ENCODE measurements around the gene METTL4. TPM values are rescaled to one million over a fixed set of nuclear protein-coding genes. Genes with fewer than 3 reads are reported as not detected.
"Not testable (repeated sequence)": the region's sequence is repeated elsewhere in the genome, so short reads cannot be mapped to it uniquely, and the experiment has no call there.

Gene METTL4
- total RNA-seq, 2 experiments from 2014 or later: 20.6 to 22.2 TPM

DNA sequence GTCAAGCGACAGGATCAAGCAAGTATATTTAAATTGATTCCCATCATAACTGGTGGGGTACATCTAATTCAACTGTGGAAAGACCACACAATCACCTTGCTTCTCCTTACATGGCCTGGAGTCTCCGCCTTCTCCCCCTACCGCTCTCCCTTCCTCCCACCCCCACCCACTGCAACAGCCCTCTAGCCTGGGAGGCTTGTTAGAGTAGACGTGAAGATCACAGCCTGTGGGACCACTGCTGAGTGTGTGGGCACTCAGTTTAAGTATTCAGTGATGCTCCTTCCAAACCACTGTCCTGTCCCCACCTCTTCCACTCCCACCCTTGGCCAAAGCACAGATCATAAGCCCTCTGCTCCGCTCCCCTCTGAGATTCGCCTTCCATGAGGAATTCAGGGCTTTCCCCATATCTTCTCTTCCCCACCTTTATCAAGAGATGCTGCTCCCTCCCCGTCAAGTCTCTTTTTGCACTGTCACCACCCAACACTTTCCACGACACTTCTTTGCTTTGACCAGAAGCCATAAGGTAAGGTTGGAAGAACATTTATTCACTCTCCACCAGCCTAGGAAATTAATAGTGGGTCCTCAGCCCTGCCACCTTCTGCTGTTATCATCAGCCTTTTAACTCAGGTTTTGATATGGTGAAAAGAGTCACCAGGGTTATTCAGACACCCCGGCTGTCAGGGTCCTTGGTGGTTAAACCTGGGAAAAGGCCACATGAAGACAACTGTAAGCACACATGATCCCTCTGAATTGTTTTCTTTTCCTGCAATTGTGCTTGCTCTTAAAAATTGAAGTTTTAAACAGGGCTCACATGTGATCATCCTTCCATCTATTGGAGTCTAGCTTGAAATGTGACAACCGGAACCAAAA is 1.7 kb downstream of the METTL4 start:
- ChIA-PET POLR2A (interaction anchor here (0.7 to 1.2 kb wide), 2 partner anchors 58 to 401 kb away, joined by 3 read pairs; no protein-coding TSS in a partner anchor), CTCF (no interaction called here)

DNA sequence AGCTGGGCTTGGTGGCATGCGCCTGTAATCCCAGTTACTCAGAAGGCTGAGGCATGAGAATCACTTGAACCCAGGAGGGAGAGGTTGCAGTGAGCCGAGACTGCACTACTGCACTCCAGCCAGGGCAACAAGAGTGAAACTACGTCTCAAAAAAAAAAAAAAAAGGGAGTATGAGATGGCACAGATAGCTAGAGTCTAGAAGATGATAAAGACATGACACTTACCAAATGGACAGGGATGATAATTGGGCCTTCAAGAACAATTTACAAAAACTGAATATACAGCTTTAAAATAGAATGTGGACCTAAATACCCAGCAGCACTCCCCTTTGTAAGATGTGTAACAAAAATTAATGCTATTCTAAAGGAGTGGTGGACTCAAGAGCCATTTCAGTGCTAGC is 2.7 kb downstream of the METTL4 start:
- CTCF ChIA-PET: interaction anchor here (0.7 kb wide), 1 partner anchor 33 kb away, joined by 3 read pairs; no protein-coding TSS in a partner anchor
- POLR2A ChIA-PET: interaction anchor here (0.7 kb wide), 1 partner anchor 400 kb away, joined by 3 read pairs; no protein-coding TSS in a partner anchor

DNA sequence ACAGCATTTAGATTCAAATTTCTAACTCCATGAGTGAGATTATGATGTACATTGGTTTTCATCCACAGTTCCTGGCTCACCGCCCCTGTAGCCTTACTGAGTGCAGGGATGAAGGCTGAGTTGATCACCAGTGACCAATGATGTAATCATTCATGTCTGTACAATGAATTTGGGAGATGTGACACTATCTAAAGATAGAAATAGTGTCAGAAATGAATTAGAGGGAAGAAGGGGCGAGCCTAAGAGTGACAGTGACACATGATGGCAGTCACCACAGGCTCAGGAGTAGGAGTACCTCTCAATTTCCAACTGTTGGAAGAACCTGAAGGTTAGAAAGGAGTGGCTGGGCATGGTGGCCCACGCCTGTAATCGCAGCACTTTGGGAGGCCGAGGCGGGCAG is 3.2 kb downstream of the METTL4 start:
- CTCF ChIA-PET: no interaction called here
- POLR2A ChIA-PET: no interaction called here

DNA sequence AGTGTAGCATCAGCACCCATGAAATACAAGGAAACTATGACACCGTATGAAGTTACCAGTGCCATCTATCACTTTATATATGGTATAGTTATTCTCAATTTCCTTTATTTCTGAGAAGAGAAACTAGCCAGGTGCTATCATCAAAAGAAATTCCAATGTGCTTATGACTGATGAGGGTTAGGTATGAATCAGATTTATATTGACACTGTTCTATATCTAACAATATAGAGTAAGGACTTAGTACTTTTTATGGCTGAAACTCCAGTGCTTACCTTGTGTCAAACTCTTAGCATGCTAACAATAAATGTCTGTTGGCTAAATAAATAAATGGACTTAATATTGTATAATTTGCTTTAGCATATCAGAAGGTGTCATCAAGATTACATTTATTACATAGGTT is 6.9 kb downstream of the METTL4 start:
- POLR2A ChIA-PET: no interaction called here
- CTCF ChIA-PET: no interaction called here

GRCh38 chr18:2559249-2559648 is 12.1 kb downstream of the METTL4 start:
- CTCF ChIA-PET: no interaction called here
- POLR2A ChIA-PET: no interaction called here

GRCh38 chr18:2557536-2557935 is 13.8 kb downstream of the METTL4 start:
- ChIA-PET POLR2A (no interaction called here), CTCF (no interaction called here)

DNA sequence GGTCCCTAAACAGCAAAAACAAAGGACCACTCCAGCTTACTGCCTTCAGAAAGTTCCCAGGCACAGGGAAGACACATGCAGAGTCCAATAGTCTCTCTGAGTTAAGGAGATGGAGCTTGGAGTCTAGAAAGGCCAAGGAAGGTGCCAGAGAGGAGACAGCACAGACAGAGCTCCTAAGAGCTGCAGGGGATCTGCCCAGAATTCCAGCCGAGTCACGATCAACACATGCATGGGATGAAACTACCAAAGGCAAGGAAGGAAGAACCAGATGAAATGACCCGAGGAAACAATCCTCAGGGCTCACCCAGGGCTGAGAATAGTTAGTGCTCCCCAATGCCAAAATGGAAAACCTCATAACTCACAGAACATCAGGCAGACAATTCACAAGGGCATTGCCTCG is 15.4 kb downstream of the METTL4 start:
- CTCF ChIA-PET: no interaction called here
- POLR2A ChIA-PET: no interaction called here

- POLR2A ChIA-PET: no interaction called here
- CTCF ChIA-PET: no interaction called here
These were observed 16.6 kb downstream of the METTL4 start for GRCh38 chr18:2554696-2555095.

DNA sequence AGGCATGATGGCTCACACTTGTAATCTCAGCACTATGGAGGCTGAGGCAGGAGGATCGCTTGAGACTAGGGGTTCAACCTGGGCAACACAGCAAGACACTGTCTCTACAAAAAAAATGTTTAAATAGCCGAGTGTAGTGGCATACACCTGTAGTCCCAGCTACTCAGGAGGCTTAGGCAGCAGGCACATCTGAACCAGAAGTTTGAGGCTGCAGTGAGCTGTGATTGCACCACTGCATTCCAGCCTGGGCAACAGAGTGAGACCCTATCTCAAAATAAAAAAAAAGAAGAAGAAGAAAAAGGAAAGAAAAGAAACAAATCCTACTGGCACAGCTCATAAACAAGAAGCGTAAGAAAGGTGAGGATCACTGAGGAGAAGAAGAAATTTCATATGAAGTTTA is 19.9 kb downstream of the METTL4 start:
- ChIA-PET POLR2A (no interaction called here), CTCF (interaction anchor here (1.0 kb wide), 1 partner anchor 10 kb away, joined by 3 read pairs; no protein-coding TSS in a partner anchor)

DNA sequence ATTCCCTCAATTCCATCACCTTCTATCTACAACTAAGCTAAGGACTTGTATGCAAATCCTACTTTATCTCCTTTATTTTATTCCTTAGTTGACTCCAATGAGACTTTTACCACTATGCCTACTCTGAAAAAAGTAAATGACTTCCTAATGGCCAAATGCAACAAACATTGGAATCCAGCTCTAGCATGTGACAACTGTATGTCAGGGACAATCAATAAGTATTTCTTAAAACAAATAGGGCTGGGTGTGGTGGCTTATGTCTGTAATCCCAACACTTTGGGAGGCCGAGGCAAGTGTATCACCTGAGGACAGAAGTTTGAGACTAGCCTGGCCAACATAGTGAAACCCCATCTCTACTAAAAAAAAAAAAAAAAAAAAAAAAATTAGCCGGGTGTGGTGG is 21.8 kb downstream of the METTL4 start:
- ChIA-PET POLR2A (no interaction called here), CTCF (no interaction called here)

- ChIA-PET CTCF (interaction anchor here (1.2 kb wide), 1 partner anchor 15 kb away, joined by 3 read pairs; no protein-coding TSS in a partner anchor), POLR2A (no interaction called here)
These were observed 23.7 kb downstream of the METTL4 start for GRCh38 chr18:2547477-2548087.

DNA sequence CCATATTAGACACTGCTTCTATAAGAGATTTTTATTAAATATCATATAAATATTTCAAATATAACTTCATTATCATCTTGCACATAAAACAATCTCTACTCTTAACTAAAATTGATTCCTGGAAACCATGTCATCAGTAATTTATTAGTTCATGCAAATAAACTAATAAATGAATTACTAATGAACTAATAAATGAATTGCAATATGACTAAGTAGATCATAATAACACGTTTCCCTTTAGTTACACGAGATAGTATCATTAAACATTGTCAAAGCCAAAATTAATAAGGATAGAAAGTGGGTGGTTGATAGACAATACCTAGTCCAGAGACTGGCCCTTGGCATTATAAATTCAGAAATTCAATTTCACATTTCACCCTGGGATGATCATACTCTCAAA is 26.1 kb downstream of the METTL4 start:
- CTCF ChIA-PET: no interaction called here
- POLR2A ChIA-PET: no interaction called here

DNA sequence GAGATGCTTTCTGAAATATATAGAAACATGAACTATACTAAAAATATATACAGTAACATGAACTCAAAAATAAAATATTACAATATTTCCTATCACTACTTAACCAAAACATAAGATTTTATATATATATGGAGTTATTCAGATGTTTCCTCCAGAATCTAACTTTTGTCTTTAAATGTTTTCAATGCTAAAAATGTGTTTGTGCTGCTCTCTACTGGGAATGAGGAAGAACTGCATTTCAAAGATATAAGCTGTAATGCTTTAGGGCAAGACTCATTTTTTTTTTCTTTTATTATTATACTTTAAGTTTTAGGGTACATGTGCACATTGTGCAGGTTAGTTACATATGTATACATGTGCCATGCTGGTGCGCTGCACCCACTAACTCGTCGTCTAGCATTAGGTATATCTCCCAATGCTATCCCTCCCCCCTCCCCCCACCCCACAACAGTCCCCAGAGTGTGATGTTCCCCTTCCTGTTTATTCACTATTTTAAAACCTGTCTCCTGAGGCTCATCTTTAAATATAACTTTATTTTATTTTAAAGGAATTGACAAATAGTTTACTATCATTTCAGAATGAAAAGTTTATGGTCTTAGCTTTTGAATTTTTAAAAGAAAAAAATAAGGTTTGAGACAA is 29.3 kb downstream of the METTL4 start:
- CTCF ChIA-PET: interaction anchor here (1.3 to 1.4 kb wide), 2 partner anchors 9 to 206 kb away, joined by 3 to 4 read pairs; no protein-coding TSS in a partner anchor
- POLR2A ChIA-PET: not testable (repeated sequence)

- CTCF ChIA-PET: no interaction called here
- POLR2A ChIA-PET: no interaction called here
These were observed 30.7 kb downstream of the METTL4 start for GRCh38 chr18:2540575-2540974.

DNA sequence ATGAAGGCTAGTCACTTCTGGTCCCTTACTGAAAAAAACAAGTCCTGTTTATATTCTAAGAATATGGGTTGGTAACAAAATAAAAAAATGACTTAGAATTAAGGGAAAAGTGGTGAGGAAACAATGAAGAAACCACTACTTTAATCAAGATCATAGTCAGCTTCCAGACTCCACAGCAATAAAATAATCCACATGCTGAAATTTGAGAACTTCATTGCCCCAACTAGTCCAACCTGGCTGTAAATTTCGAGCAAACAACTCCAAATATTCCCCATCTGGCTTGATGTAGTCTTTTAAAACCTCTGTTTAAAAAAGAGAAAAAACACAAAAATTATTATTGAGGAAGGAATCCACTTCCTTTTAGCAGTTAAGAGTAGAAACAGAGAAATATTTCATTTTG is 32.5 kb downstream of the METTL4 start:
- ChIA-PET CTCF (no interaction called here), POLR2A (no interaction called here)

- ChIA-PET CTCF (no interaction called here), POLR2A (no interaction called here)
These were observed 33.1 kb downstream of the METTL4 start for GRCh38 chr18:2538236-2538635.

- CTCF ChIA-PET: no interaction called here
- POLR2A ChIA-PET: no interaction called here
These were observed 34.0 kb downstream of the METTL4 start for GRCh38 chr18:2537296-2537695.

DNA sequence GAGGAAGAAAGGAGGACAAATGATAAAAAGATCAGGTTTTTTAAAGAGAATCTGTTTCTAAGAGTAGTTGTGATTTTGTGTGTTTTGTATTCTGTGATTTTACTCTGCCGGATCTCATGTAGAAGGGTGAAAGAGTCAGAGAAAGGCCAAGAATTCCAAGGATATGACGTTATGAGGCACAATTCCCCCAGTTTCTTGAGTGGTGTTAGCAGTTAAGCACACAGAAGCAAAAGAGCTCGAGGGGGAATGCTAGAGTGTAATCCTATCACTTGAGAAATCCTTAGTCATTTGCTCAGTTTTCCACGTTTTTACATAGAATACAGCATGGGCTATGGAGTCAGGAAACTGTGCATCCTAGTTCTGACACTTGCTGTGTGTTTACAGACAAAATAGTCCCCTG is 34.8 kb downstream of the METTL4 start:
- CTCF ChIA-PET: no interaction called here

DNA sequence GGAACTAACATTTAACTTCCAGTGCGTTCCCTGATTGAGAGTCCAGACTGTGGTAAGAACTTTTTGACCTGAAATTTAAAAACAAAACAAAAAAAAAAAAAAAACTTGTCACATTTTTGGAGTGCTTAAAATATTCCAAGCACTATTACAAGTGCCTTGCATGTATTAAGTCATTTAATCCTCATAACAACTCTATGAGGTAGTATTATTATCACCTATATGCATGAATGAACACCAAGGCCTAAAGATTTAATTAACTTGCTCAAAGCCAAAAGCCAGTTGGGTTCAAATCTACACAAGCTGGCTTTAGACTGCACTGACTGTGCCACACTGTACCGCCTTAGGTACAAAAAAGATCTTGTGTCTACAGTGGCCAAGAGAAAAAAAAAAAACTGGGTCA is 35.2 kb downstream of the METTL4 start:
- ChIA-PET CTCF (no interaction called here), POLR2A (no interaction called here)

More for the DNA sequence above, 34.8 kb downstream of the METTL4 start:
- POLR2A ChIA-PET: no interaction called here

DNA sequence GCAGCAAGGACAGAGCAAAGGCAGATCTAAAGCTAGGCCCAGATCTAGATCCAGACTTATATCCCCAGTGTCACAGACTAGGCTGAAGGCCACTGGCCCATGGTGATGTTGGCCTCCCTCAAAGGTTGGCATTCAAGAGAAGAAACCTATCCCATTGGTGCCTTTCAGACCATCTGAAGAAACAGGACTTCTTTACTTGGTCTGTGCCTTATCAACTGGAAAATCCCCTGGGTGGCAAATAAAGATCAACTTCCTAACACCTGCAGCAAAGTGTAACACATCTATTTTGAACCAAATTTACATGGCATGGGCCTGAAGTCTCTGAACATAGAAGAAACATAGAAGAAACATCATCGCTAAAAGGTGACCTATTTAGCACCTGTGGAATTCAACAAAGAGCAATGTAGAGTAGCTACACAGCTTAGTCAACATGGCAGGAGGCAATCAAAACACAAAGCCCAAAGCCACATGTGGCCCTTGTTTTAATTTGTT is 35.8 kb downstream of the METTL4 start:
- ChIA-PET CTCF (interaction anchor here (0.5 kb wide), 1 partner anchor 33 kb away, joined by 3 read pairs; no protein-coding TSS in a partner anchor), POLR2A (no interaction called here)

DNA sequence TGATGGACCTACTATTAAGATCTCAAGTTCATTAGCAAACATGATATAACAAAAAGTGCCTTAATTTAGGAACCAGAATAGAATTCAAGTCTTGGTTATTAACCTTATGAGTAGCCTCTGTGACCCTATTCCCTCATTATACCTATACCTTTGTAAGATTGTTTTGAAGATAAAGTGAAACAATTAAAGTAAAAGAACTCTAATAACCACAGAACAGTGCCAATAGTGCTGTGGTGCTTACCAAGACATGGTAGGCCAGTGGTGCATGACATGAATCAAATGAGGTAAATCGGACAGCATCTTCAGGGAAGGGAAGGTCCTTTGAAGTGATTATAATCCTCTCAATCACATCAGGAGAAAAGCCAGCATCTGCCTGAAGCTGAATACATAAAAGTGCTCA is 36.4 kb downstream of the METTL4 start:
- ChIA-PET POLR2A (no interaction called here), CTCF (interaction anchor here (0.5 kb wide), 1 partner anchor 34 kb away, joined by 3 read pairs; no protein-coding TSS in a partner anchor)

Measured in activated CD8-positive, alpha-beta memory T cell treated with anti-CD3 and anti-CD28 coated beads for 36 hours (primary cell).